HepG2 (cell line): ENCODE results near the gene FASTKD2.

Experiments
- CCAR2 ChIP-seq: fragments of 200-400 bp; formaldehyde crosslinking; optimal IDR thresholded peaks from 2 replicates; pipeline ENCODE3; 2018; ENCODE audit warnings: low read depth, mild to moderate bottlenecking, low read length, moderate library complexity
- EP300 ChIP-seq, 3 experiments: sonication (generic) in 1 of 3; formaldehyde crosslinking in 1 of 3; IDR thresholded peaks; 2 replicates each; pipeline versions ENCODE4 v1.5.1 to v1.6.1; 2011 to 2020; ENCODE audit warnings: low read depth in 2 of 3, low read length in 2 of 3, borderline replicate concordance in 1 of 3, improper control_type of control experiment in 1 of 3, mild to moderate bottlenecking in 1 of 3, missing genetic modification reagents in 1 of 3, moderate library complexity in 1 of 3
- ESRRA ChIP-seq: sonication (generic); formaldehyde crosslinking; IDR thresholded peaks from 2 replicates; pipeline ENCODE4 v1.5.1; 2020; ENCODE audit warnings: mild to moderate bottlenecking, low read depth, missing genetic modification reagents
- GABPA ChIP-seq, 2 experiments: IDR thresholded peaks; 2 replicates each; pipeline ENCODE4 v1.6.1; 2011 to 2016; ENCODE audit warnings: low read depth in 2 of 2, low read length in 1 of 2, missing biosample characterization in 1 of 2, missing genetic modification characterization in 1 of 2
- NFIC ChIP-seq: IDR thresholded peaks from 2 replicates; pipeline ENCODE4 v1.6.1; 2012; ENCODE audit warnings: mild to moderate bottlenecking, low read length, inconsistent platforms
- NRL ChIP-seq: sonication (generic); formaldehyde crosslinking; IDR thresholded peaks from 2 replicates; pipeline ENCODE4 v1.5.0; 2020; ENCODE audit warnings: missing genetic modification reagents, mild to moderate bottlenecking, moderate library complexity, borderline replicate concordance
- POLR2A ChIP-seq, 2 experiments: IDR thresholded peaks; 2 replicates each; pipeline ENCODE4 v1.6.1; 2011; ENCODE audit warnings: low read depth in 2 of 2, low read length in 2 of 2, mild to moderate bottlenecking in 1 of 2, moderate library complexity in 1 of 2; ENCODE audit not compliant: insufficient read depth in 1 of 2
- POLR2AphosphoS2 ChIP-seq: IDR thresholded peaks from 2 replicates; pipeline ENCODE4 v1.6.1; 2011; ENCODE audit warnings: low read depth, low read length, improper control_type of control experiment
- TBL1XR1 ChIP-seq: fragments of 150-350 bp; IDR thresholded peaks from 2 replicates; pipeline ENCODE4 v1.6.1; 2014; ENCODE audit warnings: borderline replicate concordance, low read length; ENCODE audit not compliant: partially characterized antibody
- TF ChIP-seq, protein P1 (sequence below): sonication (generic); formaldehyde crosslinking; IDR thresholded peaks from 2 replicates; pipeline ENCODE4 v1.8.0; 2022; ENCODE audit warnings: low read depth, missing genetic modification reagents
- TF ChIP-seq, protein P2 (sequence below): sonication (generic); formaldehyde crosslinking; conservative IDR thresholded peaks from 2 replicates; pipeline ENCODE4 v1.4.0; 2020; ENCODE audit warnings: missing genetic modification reagents
- TF ChIP-seq, protein P3 (sequence below), 2 experiments: sonication (generic) in 1 of 2; formaldehyde crosslinking in 1 of 2; IDR thresholded peaks; 2 replicates each; pipeline versions ENCODE4 v1.4.0 to v1.6.1; 2018 to 2020; ENCODE audit warnings: missing genetic modification reagents in 2 of 2, borderline replicate concordance in 1 of 2, low read depth in 1 of 2, mild to moderate bottlenecking in 1 of 2, missing biosample characterization in 1 of 2
- TF ChIP-seq, protein P4 (sequence below), 2 experiments: IDR thresholded peaks; 2 replicates each; pipeline ENCODE4 v1.6.1; 2011 to 2012; ENCODE audit warnings: low read length in 2 of 2, borderline replicate concordance in 1 of 2, low read depth in 1 of 2, mild to moderate bottlenecking in 1 of 2, moderate library complexity in 1 of 2

DNA sequence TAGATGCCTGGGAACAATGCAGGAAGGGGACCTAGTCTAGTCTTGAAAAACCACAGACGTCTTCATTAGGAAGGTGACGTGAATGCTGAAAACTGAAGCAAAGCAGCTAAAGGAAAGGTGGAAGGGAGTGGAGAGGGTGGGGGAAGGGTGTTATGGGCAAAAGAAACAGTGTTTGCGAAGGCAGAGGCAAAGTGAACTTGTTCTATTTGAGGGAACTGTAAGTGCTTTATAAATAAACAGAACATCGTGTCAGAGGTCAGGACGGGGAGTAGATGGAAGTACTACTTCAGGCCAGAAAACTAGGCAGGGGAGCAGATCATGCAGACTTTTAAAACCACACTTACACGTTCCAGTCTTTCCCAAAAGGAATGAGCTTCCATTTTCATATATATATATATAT is 57.8 kb downstream of the FASTKD2 start:
- TF ChIP-seq, protein P1, sequence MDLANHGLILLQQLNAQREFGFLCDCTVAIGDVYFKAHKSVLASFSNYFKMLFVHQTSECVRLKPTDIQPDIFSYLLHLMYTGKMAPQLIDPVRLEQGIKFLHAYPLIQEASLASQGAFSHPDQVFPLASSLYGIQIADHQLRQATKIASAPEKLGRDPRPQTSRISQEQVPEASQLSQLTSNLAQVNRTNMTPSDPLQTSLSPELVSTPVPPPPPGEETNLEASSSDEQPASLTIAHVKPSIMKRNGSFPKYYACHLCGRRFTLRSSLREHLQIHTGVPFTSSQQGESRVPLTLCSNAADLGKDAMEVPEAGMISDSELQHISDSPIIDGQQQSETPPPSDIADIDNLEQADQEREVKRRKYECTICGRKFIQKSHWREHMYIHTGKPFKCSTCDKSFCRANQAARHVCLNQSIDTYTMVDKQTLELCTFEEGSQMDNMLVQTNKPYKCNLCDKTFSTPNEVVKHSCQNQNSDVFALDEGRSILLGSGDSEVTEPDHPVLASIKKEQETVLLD (CRISPR knock-in tag), result no peak
- no peak for TF ChIP-seq TBL1XR1
- TF ChIP-seq, protein P2, sequence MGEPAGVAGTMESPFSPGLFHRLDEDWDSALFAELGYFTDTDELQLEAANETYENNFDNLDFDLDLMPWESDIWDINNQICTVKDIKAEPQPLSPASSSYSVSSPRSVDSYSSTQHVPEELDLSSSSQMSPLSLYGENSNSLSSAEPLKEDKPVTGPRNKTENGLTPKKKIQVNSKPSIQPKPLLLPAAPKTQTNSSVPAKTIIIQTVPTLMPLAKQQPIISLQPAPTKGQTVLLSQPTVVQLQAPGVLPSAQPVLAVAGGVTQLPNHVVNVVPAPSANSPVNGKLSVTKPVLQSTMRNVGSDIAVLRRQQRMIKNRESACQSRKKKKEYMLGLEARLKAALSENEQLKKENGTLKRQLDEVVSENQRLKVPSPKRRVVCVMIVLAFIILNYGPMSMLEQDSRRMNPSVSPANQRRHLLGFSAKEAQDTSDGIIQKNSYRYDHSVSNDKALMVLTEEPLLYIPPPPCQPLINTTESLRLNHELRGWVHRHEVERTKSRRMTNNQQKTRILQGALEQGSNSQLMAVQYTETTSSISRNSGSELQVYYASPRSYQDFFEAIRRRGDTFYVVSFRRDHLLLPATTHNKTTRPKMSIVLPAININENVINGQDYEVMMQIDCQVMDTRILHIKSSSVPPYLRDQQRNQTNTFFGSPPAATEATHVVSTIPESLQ (CRISPR knock-in tag), result no peak
- no peak for TF ChIP-seq EP300 (IDR thresholded peaks at IDR 0.05; ENCODE audit: low read depth in 2 of 2, low read length in 2 of 2)
- no peak for TF ChIP-seq EP300 (CRISPR knock-in tag; IDR thresholded peaks at IDR 0.05; ENCODE audit: borderline replicate concordance)
- TF ChIP-seq GABPA (IDR thresholded peaks at IDR 0.05; ENCODE audit: low read depth, low read length), result no peak
- no peak for TF ChIP-seq GABPA (CRISPR knock-in tag; IDR thresholded peaks at IDR 0.05; ENCODE audit: low read depth)
- TF ChIP-seq NFIC, result no peak
- no peak for TF ChIP-seq POLR2A (IDR thresholded peaks at IDR 0.05; ENCODE audit: insufficient read depth in 1 of 2, low read depth in 2 of 2, low read length in 2 of 2)
- TF ChIP-seq, protein P3, sequence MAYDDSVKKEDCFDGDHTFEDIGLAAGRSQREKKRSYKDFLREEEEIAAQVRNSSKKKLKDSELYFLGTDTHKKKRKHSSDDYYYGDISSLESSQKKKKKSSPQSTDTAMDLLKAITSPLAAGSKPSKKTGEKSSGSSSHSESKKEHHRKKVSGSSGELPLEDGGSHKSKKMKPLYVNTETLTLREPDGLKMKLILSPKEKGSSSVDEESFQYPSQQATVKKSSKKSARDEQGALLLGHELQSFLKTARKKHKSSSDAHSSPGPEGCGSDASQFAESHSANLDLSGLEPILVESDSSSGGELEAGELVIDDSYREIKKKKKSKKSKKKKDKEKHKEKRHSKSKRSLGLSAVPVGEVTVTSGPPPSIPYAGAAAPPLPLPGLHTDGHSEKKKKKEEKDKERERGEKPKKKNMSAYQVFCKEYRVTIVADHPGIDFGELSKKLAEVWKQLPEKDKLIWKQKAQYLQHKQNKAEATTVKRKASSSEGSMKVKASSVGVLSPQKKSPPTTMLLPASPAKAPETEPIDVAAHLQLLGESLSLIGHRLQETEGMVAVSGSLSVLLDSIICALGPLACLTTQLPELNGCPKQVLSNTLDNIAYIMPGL (CRISPR knock-in tag; IDR thresholded peaks at IDR 0.05; ENCODE audit: borderline replicate concordance in 1 of 2, low read depth in 1 of 2), result no peak
- TF ChIP-seq POLR2AphosphoS2, result no peak
- TF ChIP-seq NRL, result no peak
- TF ChIP-seq, protein P4, sequence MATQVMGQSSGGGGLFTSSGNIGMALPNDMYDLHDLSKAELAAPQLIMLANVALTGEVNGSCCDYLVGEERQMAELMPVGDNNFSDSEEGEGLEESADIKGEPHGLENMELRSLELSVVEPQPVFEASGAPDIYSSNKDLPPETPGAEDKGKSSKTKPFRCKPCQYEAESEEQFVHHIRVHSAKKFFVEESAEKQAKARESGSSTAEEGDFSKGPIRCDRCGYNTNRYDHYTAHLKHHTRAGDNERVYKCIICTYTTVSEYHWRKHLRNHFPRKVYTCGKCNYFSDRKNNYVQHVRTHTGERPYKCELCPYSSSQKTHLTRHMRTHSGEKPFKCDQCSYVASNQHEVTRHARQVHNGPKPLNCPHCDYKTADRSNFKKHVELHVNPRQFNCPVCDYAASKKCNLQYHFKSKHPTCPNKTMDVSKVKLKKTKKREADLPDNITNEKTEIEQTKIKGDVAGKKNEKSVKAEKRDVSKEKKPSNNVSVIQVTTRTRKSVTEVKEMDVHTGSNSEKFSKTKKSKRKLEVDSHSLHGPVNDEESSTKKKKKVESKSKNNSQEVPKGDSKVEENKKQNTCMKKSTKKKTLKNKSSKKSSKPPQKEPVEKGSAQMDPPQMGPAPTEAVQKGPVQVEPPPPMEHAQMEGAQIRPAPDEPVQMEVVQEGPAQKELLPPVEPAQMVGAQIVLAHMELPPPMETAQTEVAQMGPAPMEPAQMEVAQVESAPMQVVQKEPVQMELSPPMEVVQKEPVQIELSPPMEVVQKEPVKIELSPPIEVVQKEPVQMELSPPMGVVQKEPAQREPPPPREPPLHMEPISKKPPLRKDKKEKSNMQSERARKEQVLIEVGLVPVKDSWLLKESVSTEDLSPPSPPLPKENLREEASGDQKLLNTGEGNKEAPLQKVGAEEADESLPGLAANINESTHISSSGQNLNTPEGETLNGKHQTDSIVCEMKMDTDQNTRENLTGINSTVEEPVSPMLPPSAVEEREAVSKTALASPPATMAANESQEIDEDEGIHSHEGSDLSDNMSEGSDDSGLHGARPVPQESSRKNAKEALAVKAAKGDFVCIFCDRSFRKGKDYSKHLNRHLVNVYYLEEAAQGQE (IDR thresholded peaks at IDR 0.05; ENCODE audit: borderline replicate concordance in 1 of 2, low read depth in 1 of 2, low read length in 2 of 2), result no peak
- TF ChIP-seq CCAR2, result no peak
- TF ChIP-seq ESRRA (CRISPR knock-in tag), result no peak
